Glutamatergic neuron (in vitro differentiated cells): ENCODE data around the gene THADA. TPM values are rescaled to one million over a fixed set of nuclear protein-coding genes. Genes with fewer than 3 reads are reported as not detected.
"Not testable (repeated sequence)": the region's sequence is repeated elsewhere in the genome, so short reads cannot be mapped to it uniquely, and the experiment has no call there.

ENCODE experiments used
- DNase-seq: peaks from one replicate; pipeline ENCODE4 v3.0.0; 2022
- H3K27ac Mint-ChIP-seq: one replicate; pipeline ENCODE4 v1.8.0; 2020; ENCODE audit warnings: mild to moderate bottlenecking, mixed read lengths, inconsistent platforms; ENCODE audit not compliant: unreplicated experiment
- H3K27me3 Mint-ChIP-seq: one replicate; pipeline ENCODE4 v1.8.0; 2020; ENCODE audit warnings: mild to moderate bottlenecking, moderate library complexity, mixed read lengths, inconsistent platforms; ENCODE audit not compliant: unreplicated experiment
- H3K36me3 Mint-ChIP-seq: one replicate; pipeline ENCODE4 v1.8.0; 2020; ENCODE audit warnings: mild to moderate bottlenecking, mixed read lengths, inconsistent platforms; ENCODE audit not compliant: unreplicated experiment
- H3K4me1 Mint-ChIP-seq: one replicate; pipeline ENCODE4 v1.8.0; 2020; ENCODE audit warnings: mild to moderate bottlenecking, low read depth, mixed read lengths, inconsistent platforms; ENCODE audit not compliant: unreplicated experiment
- H3K4me3 Mint-ChIP-seq: one replicate; pipeline ENCODE4 v1.8.0; 2020; ENCODE audit warnings: mild to moderate bottlenecking, mixed read lengths, inconsistent platforms; ENCODE audit not compliant: unreplicated experiment
- H3K9me3 Mint-ChIP-seq: one replicate; pipeline ENCODE4 v1.8.0; 2020; ENCODE audit warnings: mild to moderate bottlenecking, moderate library complexity, mixed read lengths, inconsistent platforms; ENCODE audit not compliant: unreplicated experiment
- total RNA-seq: library from RNA; stranded (reverse); fragmentation: NEBNext Ultra II Directional; extraction: Animal tissue kit (Norgen Biotek cat#: 25700); gene quantifications from one replicate; pipeline ENCODE4 v1.2.1, GENCODE V29; 2021; ENCODE audit not compliant: unreplicated experiment
- TF ChIP-seq, protein P1 (sequence below): fragments of 200-600 bp; sonication (generic); IDR thresholded peaks from one replicate; pipeline ENCODE4 v1.5.0; 2021; ENCODE audit not compliant: partially characterized antibody, unreplicated experiment

Gene THADA
- total RNA-seq, 1 donor from 2014 or later: 15.0 TPM

DNA sequence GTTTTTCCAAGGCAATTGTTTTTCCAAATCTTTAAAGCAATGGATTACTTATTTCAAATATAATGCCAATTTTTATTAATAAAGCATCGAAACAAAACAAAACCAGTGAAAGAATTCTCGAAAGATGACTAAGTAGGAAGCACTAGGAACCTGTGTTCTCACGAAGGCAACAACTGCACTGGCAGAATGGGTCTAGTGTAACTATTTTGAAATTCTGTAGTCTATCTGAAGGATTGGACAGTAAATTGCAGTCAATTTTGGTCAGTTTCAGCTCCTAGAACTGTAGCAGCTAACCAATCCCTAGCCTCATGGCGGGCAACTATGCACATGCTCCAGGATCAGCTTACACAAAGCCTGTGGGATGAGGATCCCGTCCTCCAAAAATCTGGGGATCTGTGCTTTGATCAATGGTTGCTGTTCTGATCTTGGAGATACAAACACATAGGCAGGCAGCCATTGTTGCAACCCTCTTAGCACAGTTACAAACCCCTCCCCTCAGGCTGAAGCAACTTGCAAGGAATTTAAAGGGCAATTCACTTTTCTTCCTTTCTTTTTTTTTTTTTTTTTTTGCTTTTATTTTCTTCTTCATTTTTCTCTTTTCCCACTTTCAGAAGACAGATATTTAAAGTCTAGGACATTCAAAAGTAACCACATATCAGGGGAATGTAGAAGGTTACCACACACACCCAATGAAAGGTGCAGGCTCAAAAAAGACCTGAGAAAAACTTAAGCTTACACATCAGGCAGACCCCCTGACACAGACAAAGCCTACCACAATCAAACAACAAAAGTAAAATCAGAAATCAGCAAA lies 147.6 kb downstream of the THADA start:
- no peak for DNase-seq
- H3K9me3 Mint-ChIP-seq: no peaks in the 10 kb centered on the region
- no peaks in the 10 kb centered on the region for H3K4me1 Mint-ChIP-seq
- H3K4me3 Mint-ChIP-seq: no peak overlapping the region
- TF ChIP-seq, protein P1, sequence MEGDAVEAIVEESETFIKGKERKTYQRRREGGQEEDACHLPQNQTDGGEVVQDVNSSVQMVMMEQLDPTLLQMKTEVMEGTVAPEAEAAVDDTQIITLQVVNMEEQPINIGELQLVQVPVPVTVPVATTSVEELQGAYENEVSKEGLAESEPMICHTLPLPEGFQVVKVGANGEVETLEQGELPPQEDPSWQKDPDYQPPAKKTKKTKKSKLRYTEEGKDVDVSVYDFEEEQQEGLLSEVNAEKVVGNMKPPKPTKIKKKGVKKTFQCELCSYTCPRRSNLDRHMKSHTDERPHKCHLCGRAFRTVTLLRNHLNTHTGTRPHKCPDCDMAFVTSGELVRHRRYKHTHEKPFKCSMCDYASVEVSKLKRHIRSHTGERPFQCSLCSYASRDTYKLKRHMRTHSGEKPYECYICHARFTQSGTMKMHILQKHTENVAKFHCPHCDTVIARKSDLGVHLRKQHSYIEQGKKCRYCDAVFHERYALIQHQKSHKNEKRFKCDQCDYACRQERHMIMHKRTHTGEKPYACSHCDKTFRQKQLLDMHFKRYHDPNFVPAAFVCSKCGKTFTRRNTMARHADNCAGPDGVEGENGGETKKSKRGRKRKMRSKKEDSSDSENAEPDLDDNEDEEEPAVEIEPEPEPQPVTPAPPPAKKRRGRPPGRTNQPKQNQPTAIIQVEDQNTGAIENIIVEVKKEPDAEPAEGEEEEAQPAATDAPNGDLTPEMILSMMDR: no peak
- H3K27ac Mint-ChIP-seq: no peak overlapping the region
- no peaks in the 10 kb centered on the region for H3K36me3 Mint-ChIP-seq
- H3K27me3 Mint-ChIP-seq: no peaks in the 10 kb centered on the region

DNA sequence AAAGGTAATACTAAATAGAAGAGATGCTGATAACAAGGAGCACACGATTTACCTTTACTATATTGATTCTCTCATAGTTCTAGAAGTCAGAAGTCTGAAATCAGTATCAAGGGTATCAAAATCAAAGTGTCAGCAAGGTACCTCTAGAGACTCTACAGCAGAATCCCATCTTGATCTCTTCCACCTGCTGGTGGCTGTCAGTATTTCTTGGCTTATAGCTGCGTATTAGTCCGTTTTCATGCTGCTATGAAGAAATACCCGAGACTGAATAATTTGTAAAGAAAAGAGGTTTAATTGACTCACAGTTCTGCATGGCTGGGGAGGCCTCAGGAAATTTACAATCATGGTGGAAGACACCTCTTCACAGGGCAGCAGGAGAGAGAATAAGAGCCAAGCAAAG lies 149.1 kb downstream of the THADA start:
- H3K27ac Mint-ChIP-seq, H3K4me3 Mint-ChIP-seq, H3K9me3 Mint-ChIP-seq, H3K36me3 Mint-ChIP-seq, DNase-seq, H3K27me3 Mint-ChIP-seq, H3K4me1 Mint-ChIP-seq: not testable (repeated sequence)
- TF ChIP-seq, protein P1: peak; percentile 38

DNA sequence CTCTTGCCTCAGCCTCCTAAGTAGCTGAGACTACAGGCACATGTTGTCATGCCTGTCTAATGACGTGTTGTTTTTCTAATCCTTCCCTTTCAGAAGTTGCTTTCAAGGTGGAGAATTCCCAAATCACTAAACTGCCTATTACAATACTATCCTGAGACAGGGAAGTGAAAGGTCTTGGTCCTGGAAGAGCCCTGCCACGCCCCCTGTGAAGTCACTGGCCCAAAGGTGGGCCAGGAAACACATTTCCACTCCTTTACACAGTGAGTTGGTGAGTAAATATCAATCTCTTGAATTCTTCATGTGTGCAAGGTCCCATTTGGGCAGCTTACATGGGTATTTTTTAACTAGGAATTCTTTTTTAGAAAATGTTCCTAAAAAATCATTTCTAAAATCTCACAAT lies 150.1 kb downstream of the THADA start:
- H3K4me3 Mint-ChIP-seq: no peak overlapping the region
- H3K4me1 Mint-ChIP-seq: no peaks in the 10 kb centered on the region
- TF ChIP-seq, protein P1: no peak
- DNase-seq: no peak
- no peak overlapping the region for H3K27ac Mint-ChIP-seq
- no peaks in the 10 kb centered on the region for H3K36me3 Mint-ChIP-seq
- H3K27me3 Mint-ChIP-seq: no peaks in the 10 kb centered on the region
- no peaks in the 10 kb centered on the region for H3K9me3 Mint-ChIP-seq

DNA sequence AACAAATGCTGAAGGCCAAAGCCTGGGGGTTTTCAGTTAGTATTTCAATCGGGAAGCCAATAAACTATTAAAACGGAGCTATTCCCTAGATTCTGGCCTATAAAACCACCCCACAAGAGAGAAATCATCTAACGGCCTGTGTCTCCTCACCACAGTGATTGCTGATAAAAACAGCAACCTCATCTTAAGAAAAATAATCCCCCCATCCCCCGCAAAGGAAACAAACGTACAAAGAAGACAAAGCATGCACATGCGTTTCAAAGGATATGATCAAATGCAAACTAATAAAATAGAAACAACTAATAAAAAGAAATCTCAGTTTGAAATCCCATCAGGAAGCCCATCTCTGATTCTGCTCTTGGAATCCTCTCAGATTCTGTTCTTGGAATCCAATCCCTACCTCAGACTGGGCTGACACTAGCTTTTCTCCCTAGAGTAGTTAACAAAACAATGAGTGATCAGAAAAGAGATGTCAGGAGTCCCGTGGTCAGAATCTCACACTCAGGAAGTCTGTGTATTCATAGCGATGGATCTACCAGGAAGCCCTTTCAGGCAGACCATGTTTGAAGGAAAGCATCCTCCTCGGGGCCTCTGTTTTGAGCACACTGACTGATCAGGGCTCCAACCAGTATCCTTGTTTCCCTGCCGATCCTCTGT lies 150.7 kb downstream of the THADA start:
- H3K27me3 Mint-ChIP-seq: no peaks in the 10 kb centered on the region
- H3K4me1 Mint-ChIP-seq: no peaks in the 10 kb centered on the region
- H3K4me3 Mint-ChIP-seq: no peak overlapping the region
- no peak overlapping the region for H3K27ac Mint-ChIP-seq
- no peaks in the 10 kb centered on the region for H3K36me3 Mint-ChIP-seq
- TF ChIP-seq, protein P1: no peak
- H3K9me3 Mint-ChIP-seq: no peaks in the 10 kb centered on the region
- DNase-seq: no peak

DNA sequence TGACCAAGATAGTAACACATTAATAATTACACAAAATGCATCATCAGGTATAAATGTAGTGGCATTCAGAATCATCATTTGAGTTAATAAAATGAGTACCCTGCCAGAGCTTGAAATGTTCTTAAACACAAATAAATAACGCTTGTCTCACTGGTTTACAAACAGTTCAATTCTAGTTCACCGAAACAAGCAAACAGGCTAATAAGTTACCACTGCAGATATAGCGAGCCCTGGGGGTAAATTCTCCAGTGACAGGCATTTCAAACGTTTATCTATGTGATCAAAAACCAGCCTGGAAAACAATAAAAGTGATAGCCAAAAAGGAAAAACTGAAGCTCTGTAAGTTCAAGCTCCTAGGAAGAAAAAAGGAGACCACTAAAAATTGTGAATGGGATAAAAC lies 152.6 kb downstream of the THADA start:
- Mint-ChIP-seq H3K4me1 (no peaks in the 10 kb centered on the region), H3K36me3 (no peaks in the 10 kb centered on the region), H3K27me3 (no peaks in the 10 kb centered on the region), H3K27ac (no peak overlapping the region), H3K4me3 (no peak overlapping the region), H3K9me3 (no peaks in the 10 kb centered on the region)
- no peak for DNase-seq
- TF ChIP-seq, protein P1: no peak
